SK-N-DZ (cell line): ENCODE results near the gene NR6A1.
A peak's percentile ranks its signal among the peaks of the same experiment; 100 is the strongest.

Experiments used
- DNase-seq: peaks from one replicate; pipeline ENCODE4 v3.0.0-alpha.2; 2015; ENCODE audit warnings: low spot score

Gene NR6A1

GRCh38 chr9:124660341-124660801 is 110.7 kb downstream of the NR6A1 start:
- peak; percentile 31 for DNase-seq

- peak; percentile 82 for DNase-seq
These were observed 111.9 kb downstream of the NR6A1 start for GRCh38 chr9:124659099-124659659.

- DNase-seq, result peak; percentile 96
These were observed 112.7 kb downstream of the NR6A1 start for GRCh38 chr9:124658165-124659017.

- no peak for DNase-seq
These were observed 113.6 kb downstream of the NR6A1 start for GRCh38 chr9:124657516-124657915.

- DNase-seq, result no peak
These were observed 116.7 kb downstream of the NR6A1 start for GRCh38 chr9:124654431-124654830.

- no peak for DNase-seq
These were observed 118.3 kb downstream of the NR6A1 start for GRCh38 chr9:124652615-124653393.

- DNase-seq, result no peak
These were observed 118.9 kb downstream of the NR6A1 start for GRCh38 chr9:124652203-124652602.

- DNase-seq, result no peak
These were observed 125.8 kb downstream of the NR6A1 start for GRCh38 chr9:124645274-124645673.

- DNase-seq, result no peak
These were observed 131.5 kb downstream of the NR6A1 start for GRCh38 chr9:124639637-124640036.

- no peak for DNase-seq
These were observed 135.8 kb downstream of the NR6A1 start for GRCh38 chr9:124635285-124635684.

- DNase-seq, result no peak
These were observed 139.0 kb downstream of the NR6A1 start for GRCh38 chr9:124632077-124632621.

GRCh38 chr9:124631326-124631725 is 139.8 kb downstream of the NR6A1 start:
- DNase-seq, result no peak

GRCh38 chr9:124629600-124629999 is 141.5 kb downstream of the NR6A1 start:
- DNase-seq, result no peak

GRCh38 chr9:124628741-124629140 is 142.4 kb downstream of the NR6A1 start:
- no peak for DNase-seq

- DNase-seq, result no peak
These were observed 144.8 kb downstream of the NR6A1 start for GRCh38 chr9:124626276-124626675.

GRCh38 chr9:124625087-124625486 is 146.0 kb downstream of the NR6A1 start:
- DNase-seq, result no peak

GRCh38 chr9:124624735-124624992 is 146.4 kb downstream of the NR6A1 start:
- DNase-seq, result no peak

- DNase-seq, result peak; percentile 74
These were observed 147.0 kb downstream of the NR6A1 start for GRCh38 chr9:124623966-124624734.

GRCh38 chr9:124622882-124623281 is 148.2 kb downstream of the NR6A1 start:
- DNase-seq, result no peak

GRCh38 chr9:124621371-124622328 is 149.5 kb downstream of the NR6A1 start:
- no peak for DNase-seq
